A549 (cell line): ENCODE results near the gene ALDH1A1. TPM values are rescaled to one million over a fixed set of nuclear protein-coding genes. Genes with fewer than 3 reads are reported as not detected.

Source experiments
- ATAC-seq, 2 experiments: fragments of 200-7000 bp in 1 of 2; fragments of >200 bp in 1 of 2; cut with Nextera tagmentation in 1 of 2; cut with Tn5 transposase in 1 of 2; 3 replicates each; pipeline versions ENCODE4 v1.8.0 to v1.9.1; 2018 to 2020; ENCODE audit warnings: mild to moderate bottlenecking in 1 of 2, moderate library complexity in 1 of 2
- CTCF ChIA-PET: fragments of 300-600 bp; sonication (Branson Sonifier 250); formaldehyde crosslinking; extraction: SDS; loops from one replicate; lab custom pipeline; 2021; ENCODE audit warnings: antibody characterized with exemption, inconsistent platforms; lab: Yijun Ruan, JAX
- POLR2A ChIA-PET: fragments of 350-600 bp; formaldehyde crosslinking; extraction: SDS; loops from one replicate; lab custom pipeline; 2021; ENCODE audit warnings: antibody characterized with exemption, inconsistent platforms; lab: Yijun Ruan, JAX
- DNase-seq, 2 experiments: peaks; one replicate each; pipeline versions ENCODE4 v3.0.0 to v3.0.0-alpha.2; 2011 to 2016; ENCODE audit warnings: low read depth in 1 of 2, low spot score in 1 of 2
- FAIRE-seq: peaks from 2 replicates; lab custom pipeline; 2011; peaks lifted over from hg19 to GRCh38; lab: Jason Lieb, UNC
- H3K27ac ChIP-seq, 2 experiments: fragments of >200 bp; sonication (Bioruptor Twin); formaldehyde crosslinking; 3 replicates each; pipeline ENCODE4 v1.5.1; 2016 to 2017
- H3K4me1 ChIP-seq: fragments of >200 bp; sonication (Bioruptor Twin); formaldehyde crosslinking; 3 replicates; pipeline ENCODE4 v1.6.1; 2016
- H3K4me2 ChIP-seq: fragments of >200 bp; sonication (Bioruptor Twin); formaldehyde crosslinking; 3 replicates; pipeline ENCODE4 v1.6.1; 2016
- H3K4me3 ChIP-seq: fragments of >200 bp; sonication (Bioruptor Twin); formaldehyde crosslinking; 3 replicates; pipeline ENCODE4 v1.5.1; 2016
- H3K9me3 ChIP-seq: fragments of >200 bp; sonication (Bioruptor Twin); formaldehyde crosslinking; 3 replicates; pipeline ENCODE4 v1.6.1; 2016
- CBX2 ChIP-seq: fragments of 200-600 bp; sonication (generic); IDR thresholded peaks from 2 replicates; pipeline ENCODE4 v1.6.1; 2016; ENCODE audit warnings: low read depth, mild to moderate bottlenecking, borderline replicate concordance
- CHD2 ChIP-seq: fragments of 150-350 bp; IDR thresholded peaks from 2 replicates; pipeline ENCODE4 v1.6.1; 2014; ENCODE audit warnings: low read length; ENCODE audit not compliant: partially characterized antibody
- FOSB ChIP-seq: fragments of 250-450 bp; sonication (Bioruptor Pico); IDR thresholded peaks from 2 replicates; pipeline ENCODE4 v1.5.0; 2020; ENCODE audit warnings: mild to moderate bottlenecking, moderate library complexity
- GATA3 ChIP-seq: IDR thresholded peaks from 2 replicates; pipeline ENCODE4 v1.6.1; 2012; ENCODE audit warnings: borderline replicate concordance
- HEYL ChIP-seq: fragments of 250-450 bp; sonication (Bioruptor Pico); IDR thresholded peaks from 2 replicates; pipeline ENCODE4 v1.8.0; 2021; ENCODE audit warnings: mild to moderate bottlenecking, moderate library complexity
- HOXA7 ChIP-seq: fragments of 250-450 bp; sonication (Bioruptor Pico); IDR thresholded peaks from 2 replicates; pipeline ENCODE4 v1.5.0; 2020; ENCODE audit warnings: mild to moderate bottlenecking, moderate library complexity
- JUN ChIP-seq, 2 experiments: fragments of >200 bp; sonication (Bioruptor Twin); formaldehyde crosslinking; IDR thresholded peaks; 2 replicates in 1 of 2; 3 replicates in 1 of 2; pipeline ENCODE4 v1.6.1; 2016 to 2017
- JUNB ChIP-seq: fragments of >200 bp; sonication (Bioruptor Twin); formaldehyde crosslinking; IDR thresholded peaks from 2 replicates; pipeline ENCODE4 v1.6.1; 2016
- NPAS2 ChIP-seq: fragments of 250-450 bp; sonication (Bioruptor Pico); IDR thresholded peaks from 2 replicates; pipeline ENCODE4 v1.8.0; 2022; ENCODE audit warnings: mild to moderate bottlenecking, moderate library complexity, borderline replicate concordance
- POLR2AphosphoS2 ChIP-seq: conservative IDR thresholded peaks from 2 replicates; pipeline ENCODE4 v1.6.1; 2012; ENCODE audit warnings: low read length, improper control_type of control experiment, inconsistent platforms
- RARB ChIP-seq: fragments of 250-450 bp; sonication (Bioruptor Pico); IDR thresholded peaks from 2 replicates; pipeline ENCODE4 v1.8.0; 2021; ENCODE audit warnings: mild to moderate bottlenecking, moderate library complexity
- TFCP2L1 ChIP-seq: fragments of 250-450 bp; sonication (Bioruptor Pico); IDR thresholded peaks from 2 replicates; pipeline ENCODE4 v1.5.0; 2021; ENCODE audit warnings: mild to moderate bottlenecking
- TP53 ChIP-seq: fragments of 250-450 bp; sonication (Bioruptor Pico); IDR thresholded peaks from 2 replicates; pipeline ENCODE4 v1.5.0; 2021; ENCODE audit warnings: mild to moderate bottlenecking, moderate library complexity
- ZNF302 ChIP-seq: fragments of 250-450 bp; sonication (Bioruptor Pico); IDR thresholded peaks from 2 replicates; pipeline ENCODE4 v1.9.0; 2021; ENCODE audit warnings: inconsistent platforms, mild to moderate bottlenecking, moderate library complexity
- ZSCAN20 ChIP-seq: fragments of 250-450 bp; sonication (Bioruptor Pico); IDR thresholded peaks from 2 replicates; pipeline ENCODE4 v1.8.0; 2022; ENCODE audit warnings: mild to moderate bottlenecking, moderate library complexity
- WGBS: methylation state at CpG from one replicate; pipeline ENCODE4 v1.1.6; 2017; ENCODE audit errors: missing lambda C conversion rate; 5-methylcytosine and 5-hydroxymethylcytosine counted together
- polyA plus RNA-seq, 4 experiments: library from polyadenylated mRNA; depleted of rRNA in 3 of 4; stranded (reverse); fragments of >200 nt; fragmentation: RNase III in 1 of 4; extraction: RNeasy Plus Mini Kit Qiagen cat#74134 plus additional on column Dnase treatment in 1 of 4; gene quantifications; 2 replicates in 3 of 4; 3 replicates in 1 of 4; pipeline ENCODE4 v1.2.3, GENCODE V29; 2011 to 2017
- TF ChIP-seq, protein P1 (sequence below): fragments of >200 bp; sonication (Bioruptor Twin); formaldehyde crosslinking; IDR thresholded peaks from 3 replicates; pipeline ENCODE4 v1.5.1; 2016
- TF ChIP-seq, protein P2 (sequence below): fragments of 250-450 bp; sonication (Bioruptor Pico); IDR thresholded peaks from 2 replicates; pipeline ENCODE4 v1.5.0; 2021; ENCODE audit warnings: mild to moderate bottlenecking, moderate library complexity, borderline replicate concordance
- TF ChIP-seq, protein P3 (sequence below): fragments of 200-600 bp; sonication (generic); IDR thresholded peaks from 2 replicates; pipeline ENCODE4 v1.6.1; 2016; ENCODE audit warnings: antibody characterized with exemption, mild to moderate bottlenecking, moderate library complexity
- TF ChIP-seq, protein P4 (sequence below): fragments of 250-450 bp; sonication (Bioruptor Pico); IDR thresholded peaks from 2 replicates; pipeline ENCODE4 v1.5.0; 2020; ENCODE audit warnings: low read depth, mild to moderate bottlenecking, moderate library complexity

The ALDH1A1 gene
- polyA plus RNA-seq, 2 of the 4 experiments (the other 2 are of a cell fraction), result 8,617 to 9,987 TPM

DNA sequence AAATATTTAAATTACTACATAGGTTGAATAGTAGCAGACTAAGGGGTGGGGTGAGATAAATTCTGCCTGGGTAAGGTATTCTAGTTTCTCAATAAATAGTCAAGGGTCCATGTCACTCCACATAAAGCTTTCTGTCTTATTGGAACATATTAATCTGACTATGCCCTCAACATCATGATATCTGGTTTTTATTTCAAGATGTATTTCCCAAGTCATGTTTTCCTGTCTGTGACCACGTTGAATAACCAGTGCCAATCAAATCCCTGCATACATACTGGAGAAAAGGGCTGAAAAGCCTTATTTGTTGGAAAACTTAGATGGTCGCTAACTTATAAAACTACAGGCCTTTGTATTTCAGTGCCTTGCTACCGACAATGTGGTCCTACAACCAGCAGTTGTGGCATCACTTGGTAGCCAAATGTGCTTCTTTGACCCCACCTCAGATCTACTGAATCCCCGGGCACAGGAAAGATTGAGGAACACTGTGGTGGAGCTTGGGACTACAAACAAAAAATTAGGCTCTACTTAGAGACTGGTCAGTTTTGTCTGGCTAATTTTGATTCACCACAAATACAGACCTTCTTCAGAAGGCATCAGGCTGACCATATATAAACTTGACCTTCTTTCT, 39.4 kb downstream of the ALDH1A1 start:
- H3K4me2 ChIP-seq, result peak overlapping the region; percentile 94
- CTCF ChIA-PET, result interaction anchor here (0.6 to 1.8 kb wide), 4 partner anchors 8 to 109 kb away, joined by 3 to 9 read pairs (median 4); no protein-coding TSS in a partner anchor
- ATAC-seq, result peak; percentile 9 to 12; a peak in 4 of 6 replicates
- H3K9me3 ChIP-seq, result no peaks in the 10 kb centered on the region
- peak overlapping the region; percentile 49 to 79 for H3K27ac ChIP-seq
- TF ChIP-seq CHD2 (no peak), TP53 (CRISPR knock-in tag) (peak; percentile 92), JUN (IDR thresholded peaks at IDR 0.05) (peak; percentile 51 to 74; a peak in 4 of 5 replicates), HOXA7 (CRISPR knock-in tag) (peak; percentile 92), TFCP2L1 (CRISPR knock-in tag) (peak; percentile 84; the same call in 1 of the 2 replicates), NPAS2 (no peak), HEYL (CRISPR knock-in tag) (no peak), POLR2AphosphoS2 (peak; percentile 98), GATA3 (0 out of 2 replicates have a peak, but pooled peaks have one; percentile 7), JUNB (no peak), ZNF302 (CRISPR knock-in tag) (no peak), RARB (CRISPR knock-in tag) (peak; percentile 78), FOSB (CRISPR knock-in tag) (peak; percentile 83), ZSCAN20 (CRISPR knock-in tag) (no peak), CBX2 (no peak)
- TF ChIP-seq, protein P1, sequence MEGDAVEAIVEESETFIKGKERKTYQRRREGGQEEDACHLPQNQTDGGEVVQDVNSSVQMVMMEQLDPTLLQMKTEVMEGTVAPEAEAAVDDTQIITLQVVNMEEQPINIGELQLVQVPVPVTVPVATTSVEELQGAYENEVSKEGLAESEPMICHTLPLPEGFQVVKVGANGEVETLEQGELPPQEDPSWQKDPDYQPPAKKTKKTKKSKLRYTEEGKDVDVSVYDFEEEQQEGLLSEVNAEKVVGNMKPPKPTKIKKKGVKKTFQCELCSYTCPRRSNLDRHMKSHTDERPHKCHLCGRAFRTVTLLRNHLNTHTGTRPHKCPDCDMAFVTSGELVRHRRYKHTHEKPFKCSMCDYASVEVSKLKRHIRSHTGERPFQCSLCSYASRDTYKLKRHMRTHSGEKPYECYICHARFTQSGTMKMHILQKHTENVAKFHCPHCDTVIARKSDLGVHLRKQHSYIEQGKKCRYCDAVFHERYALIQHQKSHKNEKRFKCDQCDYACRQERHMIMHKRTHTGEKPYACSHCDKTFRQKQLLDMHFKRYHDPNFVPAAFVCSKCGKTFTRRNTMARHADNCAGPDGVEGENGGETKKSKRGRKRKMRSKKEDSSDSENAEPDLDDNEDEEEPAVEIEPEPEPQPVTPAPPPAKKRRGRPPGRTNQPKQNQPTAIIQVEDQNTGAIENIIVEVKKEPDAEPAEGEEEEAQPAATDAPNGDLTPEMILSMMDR, result no peak
- TF ChIP-seq, protein P2, sequence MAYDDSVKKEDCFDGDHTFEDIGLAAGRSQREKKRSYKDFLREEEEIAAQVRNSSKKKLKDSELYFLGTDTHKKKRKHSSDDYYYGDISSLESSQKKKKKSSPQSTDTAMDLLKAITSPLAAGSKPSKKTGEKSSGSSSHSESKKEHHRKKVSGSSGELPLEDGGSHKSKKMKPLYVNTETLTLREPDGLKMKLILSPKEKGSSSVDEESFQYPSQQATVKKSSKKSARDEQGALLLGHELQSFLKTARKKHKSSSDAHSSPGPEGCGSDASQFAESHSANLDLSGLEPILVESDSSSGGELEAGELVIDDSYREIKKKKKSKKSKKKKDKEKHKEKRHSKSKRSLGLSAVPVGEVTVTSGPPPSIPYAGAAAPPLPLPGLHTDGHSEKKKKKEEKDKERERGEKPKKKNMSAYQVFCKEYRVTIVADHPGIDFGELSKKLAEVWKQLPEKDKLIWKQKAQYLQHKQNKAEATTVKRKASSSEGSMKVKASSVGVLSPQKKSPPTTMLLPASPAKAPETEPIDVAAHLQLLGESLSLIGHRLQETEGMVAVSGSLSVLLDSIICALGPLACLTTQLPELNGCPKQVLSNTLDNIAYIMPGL (CRISPR knock-in tag), result peak; percentile 26
- TF ChIP-seq, protein P3, sequence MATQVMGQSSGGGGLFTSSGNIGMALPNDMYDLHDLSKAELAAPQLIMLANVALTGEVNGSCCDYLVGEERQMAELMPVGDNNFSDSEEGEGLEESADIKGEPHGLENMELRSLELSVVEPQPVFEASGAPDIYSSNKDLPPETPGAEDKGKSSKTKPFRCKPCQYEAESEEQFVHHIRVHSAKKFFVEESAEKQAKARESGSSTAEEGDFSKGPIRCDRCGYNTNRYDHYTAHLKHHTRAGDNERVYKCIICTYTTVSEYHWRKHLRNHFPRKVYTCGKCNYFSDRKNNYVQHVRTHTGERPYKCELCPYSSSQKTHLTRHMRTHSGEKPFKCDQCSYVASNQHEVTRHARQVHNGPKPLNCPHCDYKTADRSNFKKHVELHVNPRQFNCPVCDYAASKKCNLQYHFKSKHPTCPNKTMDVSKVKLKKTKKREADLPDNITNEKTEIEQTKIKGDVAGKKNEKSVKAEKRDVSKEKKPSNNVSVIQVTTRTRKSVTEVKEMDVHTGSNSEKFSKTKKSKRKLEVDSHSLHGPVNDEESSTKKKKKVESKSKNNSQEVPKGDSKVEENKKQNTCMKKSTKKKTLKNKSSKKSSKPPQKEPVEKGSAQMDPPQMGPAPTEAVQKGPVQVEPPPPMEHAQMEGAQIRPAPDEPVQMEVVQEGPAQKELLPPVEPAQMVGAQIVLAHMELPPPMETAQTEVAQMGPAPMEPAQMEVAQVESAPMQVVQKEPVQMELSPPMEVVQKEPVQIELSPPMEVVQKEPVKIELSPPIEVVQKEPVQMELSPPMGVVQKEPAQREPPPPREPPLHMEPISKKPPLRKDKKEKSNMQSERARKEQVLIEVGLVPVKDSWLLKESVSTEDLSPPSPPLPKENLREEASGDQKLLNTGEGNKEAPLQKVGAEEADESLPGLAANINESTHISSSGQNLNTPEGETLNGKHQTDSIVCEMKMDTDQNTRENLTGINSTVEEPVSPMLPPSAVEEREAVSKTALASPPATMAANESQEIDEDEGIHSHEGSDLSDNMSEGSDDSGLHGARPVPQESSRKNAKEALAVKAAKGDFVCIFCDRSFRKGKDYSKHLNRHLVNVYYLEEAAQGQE, result peak; percentile 19; the same call in 1 of the 2 replicates
- TF ChIP-seq, protein P4, sequence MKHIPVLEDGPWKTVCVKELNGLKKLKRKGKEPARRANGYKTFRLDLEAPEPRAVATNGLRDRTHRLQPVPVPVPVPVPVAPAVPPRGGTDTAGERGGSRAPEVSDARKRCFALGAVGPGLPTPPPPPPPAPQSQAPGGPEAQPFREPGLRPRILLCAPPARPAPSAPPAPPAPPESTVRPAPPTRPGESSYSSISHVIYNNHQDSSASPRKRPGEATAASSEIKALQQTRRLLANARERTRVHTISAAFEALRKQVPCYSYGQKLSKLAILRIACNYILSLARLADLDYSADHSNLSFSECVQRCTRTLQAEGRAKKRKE (CRISPR knock-in tag), result no peak
- TF ChIP-seq, all 56 proteins: peak for 10
- DNase-seq, result no peak
- WGBS, result 46% methylated on average over 4 of the region's 4 CpGs
- H3K4me3 ChIP-seq, result peak overlapping the region; percentile 11; the same call in 2 of the 3 replicates
- POLR2A ChIA-PET, result no interaction called here
- H3K4me1 ChIP-seq, result peaks cover 100% of the 10 kb centered on the region
- FAIRE-seq, result no peak
